Hematopoietic multipotent progenitor cell treated with erythropoietin and hydrocortisone succinate and interleukin-3 and kit ligand, for 17 days (in vitro differentiated cells): ENCODE data around the gene CSH1.
"Not testable (repeated sequence)": the region's sequence is repeated elsewhere in the genome, so short reads cannot be mapped to it uniquely, and the experiment has no call there.

Source experiments
- DNase-seq: peaks from one replicate; pipeline ENCODE4 v3.0.0-alpha.2; 2015; ENCODE audit warnings: low spot score

Gene CSH1

DNA sequence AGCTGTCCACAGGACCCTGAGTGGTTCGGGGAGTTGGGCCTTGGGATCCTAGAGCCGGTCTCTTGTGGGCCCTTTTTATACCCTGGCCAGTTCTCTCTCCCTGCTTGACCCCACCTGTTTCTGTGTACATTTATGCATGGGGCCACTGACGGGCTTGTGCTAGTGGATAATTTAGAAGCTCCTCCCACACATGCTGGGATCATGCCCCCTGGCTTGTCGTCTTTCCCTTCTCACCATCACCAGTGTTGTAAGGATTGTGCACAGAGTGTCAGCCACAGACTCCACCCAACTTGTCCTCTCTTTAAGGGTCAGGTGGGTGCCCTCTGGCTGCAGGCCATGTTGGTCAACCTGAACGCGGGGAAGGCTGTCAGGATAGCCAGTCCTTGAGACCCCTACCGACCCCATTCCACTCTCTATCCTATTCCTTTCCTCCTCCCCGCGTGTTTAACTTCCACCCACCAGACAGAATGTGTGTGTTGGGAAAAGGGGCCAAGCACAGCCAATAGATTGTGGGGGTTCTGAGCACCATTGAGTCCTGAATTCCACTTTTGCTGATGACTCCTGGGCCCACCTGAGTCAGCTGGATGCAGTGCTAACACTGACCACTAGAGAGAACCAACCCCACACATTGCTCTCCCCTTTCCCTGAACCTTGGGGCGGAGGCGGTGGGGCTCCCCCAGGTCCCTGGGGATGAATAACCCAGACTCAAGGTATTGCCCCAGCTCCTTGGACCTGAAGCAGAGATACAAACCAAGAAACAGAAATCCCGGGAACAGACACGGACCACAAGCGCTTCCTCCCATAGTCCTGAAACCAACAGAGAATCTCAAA, at the start of gene CSH1:
CSH1 (minus strand) TSS at position 51 of the 831 bp plus-strand sequence. CDS start 63 bp downstream, outside the sequence.
- DNase-seq, result not testable (repeated sequence)

DNA sequence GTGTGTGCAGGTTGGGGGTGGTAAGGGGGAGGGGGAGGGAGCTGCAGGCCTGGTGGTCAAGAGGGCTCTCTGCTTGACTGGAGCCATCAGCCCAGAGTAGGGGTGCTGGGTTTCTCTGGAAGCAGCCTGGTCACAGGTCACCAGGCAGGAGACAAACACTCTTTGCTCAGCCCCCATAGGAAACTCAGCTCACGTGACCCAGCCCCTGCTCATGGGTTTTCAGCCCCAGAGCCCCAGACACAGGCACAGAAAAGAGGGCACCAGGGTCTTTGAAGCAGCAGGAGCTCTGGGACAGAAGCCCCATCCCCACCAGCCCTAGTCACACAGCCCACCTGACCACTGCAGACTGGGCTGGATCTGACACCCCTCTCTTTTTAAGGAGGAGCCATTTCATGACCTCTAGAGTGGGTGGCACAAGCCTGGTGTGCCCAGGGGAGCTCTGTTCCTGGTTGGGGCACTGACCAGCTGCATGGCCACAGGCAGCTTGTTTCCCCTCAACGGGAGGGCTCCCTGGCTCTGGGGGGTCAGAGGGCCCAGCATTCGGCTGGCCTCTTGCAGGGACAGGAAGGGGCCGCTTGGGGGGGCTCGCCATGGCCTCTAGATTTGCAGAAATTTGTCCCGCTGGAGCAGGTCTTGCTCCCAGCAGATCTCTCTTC, 49.5 kb upstream of the CSH1 start:
- DNase-seq, result no peak

- no peak for DNase-seq
These were observed 48.5 kb upstream of the CSH1 start for GRCh38 chr17:63944736-63945499.

- no peak for DNase-seq
These were observed 47.4 kb upstream of the CSH1 start for GRCh38 chr17:63943745-63944144.

GRCh38 chr17:63942309-63942985, 46.1 kb upstream of the CSH1 start:
- no peak for DNase-seq

GRCh38 chr17:63941751-63942150, 45.4 kb upstream of the CSH1 start:
- no peak for DNase-seq

- no peak for DNase-seq
These were observed 44.8 kb upstream of the CSH1 start for GRCh38 chr17:63941162-63941561.

GRCh38 chr17:63940584-63940983, 44.2 kb upstream of the CSH1 start:
- no peak for DNase-seq

DNA sequence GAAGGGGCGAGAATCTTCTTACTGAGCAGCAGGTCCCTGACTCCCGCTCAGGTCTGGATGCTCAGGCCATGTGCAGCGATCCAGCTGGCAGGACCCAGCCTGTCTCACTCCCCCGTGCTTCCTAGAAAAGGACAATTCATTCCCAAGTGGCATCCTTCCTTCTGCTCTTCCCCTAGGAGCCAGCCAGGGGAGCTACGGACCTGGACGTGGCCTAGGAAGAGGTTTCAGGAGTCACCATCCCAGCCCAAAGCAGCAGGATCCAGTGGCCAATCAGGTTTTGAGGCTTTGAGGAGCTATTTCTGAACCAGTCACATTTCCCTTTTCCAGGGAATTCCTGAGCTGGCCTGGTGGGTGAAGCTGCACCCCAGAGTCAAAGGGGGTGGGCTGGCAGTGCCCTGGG, 43.5 kb upstream of the CSH1 start:
- no peak for DNase-seq

DNA sequence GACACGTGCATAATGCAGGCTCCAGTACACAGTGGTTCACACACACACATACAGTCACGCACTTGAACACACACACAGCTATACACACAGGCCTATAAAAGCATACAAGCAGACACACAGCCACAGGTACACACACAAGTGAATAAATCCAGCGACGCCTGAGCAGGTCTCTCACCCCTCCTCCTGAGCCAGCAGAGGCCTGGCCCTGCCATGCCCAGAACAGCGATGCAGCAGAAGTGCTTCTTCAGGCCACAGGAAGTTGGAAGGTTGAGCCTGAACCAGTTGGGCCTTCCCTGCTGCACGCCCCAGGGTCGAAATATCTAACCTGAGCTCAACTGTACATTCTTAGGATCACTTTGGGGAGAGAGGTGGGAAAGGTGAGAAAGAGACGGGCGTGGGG, 43.0 kb upstream of the CSH1 start:
- no peak for DNase-seq

DNA sequence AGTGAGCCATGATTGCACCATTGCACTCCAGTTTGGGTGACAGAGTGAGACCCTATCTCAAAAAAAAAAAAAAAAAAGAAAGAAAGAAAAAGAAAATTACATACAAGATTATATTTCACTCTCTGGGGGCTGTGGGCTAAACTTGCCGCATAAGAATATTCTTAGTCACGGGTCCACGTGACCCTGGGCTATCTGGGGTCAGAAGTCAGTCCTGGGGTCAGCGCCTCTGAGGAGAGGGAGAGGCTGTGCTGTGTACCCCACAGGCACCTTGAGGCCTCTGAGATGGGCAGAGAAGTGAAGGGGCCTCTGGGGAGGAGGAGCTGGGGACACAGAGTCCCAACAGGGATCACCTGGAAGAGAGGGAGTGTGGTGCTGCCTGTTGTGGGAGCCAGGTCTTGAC, 41.5 kb upstream of the CSH1 start:
- DNase-seq, result no peak

DNA sequence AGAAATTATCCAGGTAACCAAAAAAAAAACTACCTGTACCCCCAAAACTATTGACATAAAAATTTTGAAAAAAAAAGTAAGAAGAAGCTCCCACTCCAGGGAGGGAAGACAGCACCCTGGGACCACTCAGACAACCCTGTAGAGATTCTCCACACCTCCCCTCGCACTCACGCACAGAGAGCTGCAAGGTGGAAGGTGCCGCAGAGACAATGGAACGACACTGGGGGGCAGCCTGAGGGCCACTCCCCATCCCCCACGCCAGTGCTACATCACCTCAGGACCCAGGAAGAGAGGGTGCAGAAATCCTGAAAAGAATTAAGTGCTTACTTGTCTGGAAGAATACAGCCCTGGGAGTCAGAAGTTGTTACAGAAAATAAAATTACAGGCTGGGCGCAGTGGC, 40.9 kb upstream of the CSH1 start:
- no peak for DNase-seq

DNA sequence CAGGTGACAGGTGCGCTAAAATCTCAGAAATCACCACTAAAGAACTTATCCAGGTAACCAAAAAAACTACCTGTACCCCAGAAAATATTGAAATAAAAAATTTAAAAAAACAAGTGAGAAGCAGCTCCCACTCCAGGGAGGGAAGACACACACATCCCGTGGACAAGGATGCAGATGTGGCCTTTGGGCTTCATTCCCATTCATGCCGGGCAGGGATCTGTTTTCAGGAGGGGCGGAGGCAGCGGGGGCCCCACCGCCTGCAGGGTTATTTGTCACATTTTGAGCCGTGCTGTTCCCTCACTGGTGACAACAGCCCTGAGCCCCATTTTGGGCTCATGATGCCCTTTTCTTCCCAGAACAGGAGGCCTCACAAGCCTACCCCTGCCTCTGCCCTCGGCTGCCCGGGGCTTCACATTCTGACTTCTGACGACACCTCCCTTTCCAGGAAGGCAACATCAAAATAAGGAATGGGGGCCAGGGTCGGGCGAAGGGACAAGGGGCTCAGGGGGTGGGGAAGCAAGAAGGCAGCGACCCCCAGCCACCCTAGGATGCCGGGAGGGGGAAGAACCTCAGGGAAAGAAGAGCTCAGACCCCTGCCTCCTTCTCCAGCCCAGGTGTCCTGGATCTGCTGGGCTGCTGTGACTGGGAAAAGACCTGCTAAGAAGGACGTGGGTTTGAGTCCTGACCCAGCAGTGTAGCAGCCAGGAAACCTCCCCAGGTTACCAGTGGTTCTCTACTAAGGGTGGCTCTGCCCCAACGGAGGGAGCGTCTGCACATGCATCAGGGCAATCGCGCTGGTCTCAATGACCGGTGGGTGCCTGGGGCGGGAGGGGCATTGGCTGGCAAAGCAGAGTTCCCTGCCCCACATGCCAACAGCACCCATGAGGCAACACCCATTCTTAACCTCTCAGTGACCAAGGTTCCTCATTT, 38.1 kb upstream of the CSH1 start:
- DNase-seq, result no peak

- no peak for DNase-seq
These were observed 37.2 kb upstream of the CSH1 start for GRCh38 chr17:63933598-63933997.

- DNase-seq, result no peak
These were observed 36.3 kb upstream of the CSH1 start for GRCh38 chr17:63932721-63933120.

GRCh38 chr17:63931981-63932561, 35.7 kb upstream of the CSH1 start, which contains the start of gene CD79B:
Gene CD79B, minus strand, starts transcription at chr17:63932331. Its CDS starts 70 bp downstream, at chr17:63932261.
- DNase-seq, result no peak

GRCh38 chr17:63930951-63931575, 34.7 kb upstream of the CSH1 start:
- DNase-seq, result no peak

DNA sequence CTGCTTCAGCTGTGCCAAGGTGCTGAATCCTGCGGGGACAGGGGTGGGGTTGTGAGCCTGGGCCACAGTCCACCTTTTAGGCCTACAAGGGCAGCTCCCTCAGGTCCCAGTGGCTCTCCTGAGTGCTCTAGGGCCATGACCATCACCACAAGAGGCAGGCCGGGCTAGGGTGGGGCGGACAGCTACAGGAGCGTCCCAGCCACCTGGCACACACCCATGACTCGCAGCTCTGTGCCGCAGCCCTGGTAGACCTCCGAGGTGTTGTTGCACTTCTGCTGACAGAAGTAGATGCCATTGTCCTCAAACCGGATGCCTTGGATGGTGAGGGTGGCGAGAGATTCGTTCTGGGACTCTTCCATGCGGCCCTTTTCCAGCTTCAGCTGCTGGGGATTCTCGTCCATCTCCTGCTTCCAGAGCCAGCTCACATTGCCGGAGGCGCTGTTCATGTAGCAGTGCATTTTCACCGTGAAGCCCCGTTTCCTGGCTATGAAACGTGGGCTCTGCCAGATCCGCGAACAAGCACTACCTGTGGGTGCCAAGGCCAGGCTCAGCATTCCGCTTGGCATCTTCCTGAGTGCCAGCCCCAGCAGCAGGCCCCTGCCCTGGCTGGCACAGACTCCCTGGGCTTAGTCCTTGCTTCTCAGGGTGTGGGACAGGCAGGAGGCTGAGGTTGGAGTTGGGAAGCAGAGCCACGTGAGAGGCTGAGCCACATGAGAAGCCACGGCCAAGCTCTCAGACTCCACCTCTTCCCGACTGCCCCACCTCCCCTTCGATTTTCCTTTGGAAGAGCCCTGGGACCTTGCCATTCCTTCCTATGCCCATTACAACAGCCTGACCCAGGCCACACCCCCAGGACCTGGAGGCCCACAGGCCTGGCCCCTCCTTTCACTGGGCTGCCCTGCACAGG, 33.7 kb upstream of the CSH1 start:
- no peak for DNase-seq
